Osteocyte (in vitro differentiated cells): ENCODE data around the gene TOR2A. TPM values are rescaled to one million over a fixed set of nuclear protein-coding genes. Genes with fewer than 3 reads are reported as not detected.
A peak's percentile ranks its signal among the peaks of the same experiment; 100 is the strongest.

Experiments used
- DNase-seq: peaks from one replicate; pipeline ENCODE4 v3.0.0; 2021; ENCODE audit warnings: mixed read lengths; ENCODE audit not compliant: unreplicated experiment; ENCODE audit errors: extremely low spot score
- H3K27ac Mint-ChIP-seq: one replicate; pipeline ENCODE4 v1.8.0; 2021; ENCODE audit warnings: mild to moderate bottlenecking, mixed read lengths; ENCODE audit not compliant: unreplicated experiment
- H3K27me3 Mint-ChIP-seq: one replicate; pipeline ENCODE4 v1.8.0; 2021; ENCODE audit warnings: mixed read lengths; ENCODE audit not compliant: unreplicated experiment
- H3K36me3 Mint-ChIP-seq: one replicate; pipeline ENCODE4 v1.8.0; 2021; ENCODE audit warnings: mixed read lengths; ENCODE audit not compliant: unreplicated experiment
- H3K4me1 Mint-ChIP-seq: one replicate; pipeline ENCODE4 v1.8.0; 2021; ENCODE audit warnings: mixed read lengths; ENCODE audit not compliant: unreplicated experiment
- H3K4me3 Mint-ChIP-seq: one replicate; pipeline ENCODE4 v1.8.0; 2021; ENCODE audit warnings: mild to moderate bottlenecking, moderate library complexity, mixed read lengths; ENCODE audit not compliant: unreplicated experiment
- H3K9me3 Mint-ChIP-seq: one replicate; pipeline ENCODE4 v1.8.0; 2021; ENCODE audit warnings: mixed read lengths; ENCODE audit not compliant: unreplicated experiment
- CTCF ChIP-seq: fragments of 200-600 bp; sonication (generic); IDR thresholded peaks from 2 replicates; pipeline ENCODE4 v1.5.0; 2021; ENCODE audit warnings: antibody characterized with exemption, mild to moderate bottlenecking, moderate library complexity
- total RNA-seq: library from RNA; stranded (reverse); gene quantifications from 2 replicates; pipeline ENCODE4 v1.2.1, GENCODE V29; 2021

TOR2A gene
- total RNA-seq, 1 donor from 2014 or later, result 9.3 TPM

DNA sequence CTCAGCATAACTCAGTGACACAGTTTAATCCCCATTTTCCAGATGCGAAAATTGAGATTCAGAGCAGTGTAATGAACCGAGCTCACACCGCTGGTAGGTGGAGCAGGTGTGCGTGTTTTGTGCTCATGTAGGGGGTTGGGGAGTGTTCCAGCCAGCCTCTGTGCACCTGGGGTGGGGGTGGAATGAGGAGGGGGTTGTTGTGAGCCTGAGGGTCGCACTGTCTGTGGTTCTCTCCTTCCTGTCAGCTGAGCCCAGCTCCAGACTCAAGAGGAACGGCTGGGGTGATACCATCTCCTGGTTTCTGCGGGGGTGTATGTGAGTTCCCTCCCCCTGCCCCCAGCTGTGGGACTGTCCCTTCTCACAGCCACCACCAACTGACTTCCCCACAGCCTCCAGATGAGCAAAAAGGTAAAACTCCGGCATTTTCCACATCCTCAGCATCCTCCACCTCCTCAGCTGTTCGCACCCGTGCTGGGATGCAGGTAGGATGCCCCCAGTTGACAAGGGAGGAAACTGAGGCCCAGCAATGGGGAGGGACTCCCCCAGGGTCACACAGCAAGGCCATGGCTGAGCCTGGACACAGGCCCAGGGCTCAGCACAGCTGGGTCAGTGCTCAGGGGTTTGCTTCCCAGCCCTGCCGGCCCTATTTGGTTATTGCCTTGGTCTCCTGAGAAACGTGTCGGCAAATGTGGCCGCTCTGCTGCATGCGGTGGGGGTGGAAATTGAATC, 41.3 kb upstream of the TOR2A start:
- H3K4me3 Mint-ChIP-seq, result no peak overlapping the region
- H3K27ac Mint-ChIP-seq, result no peak overlapping the region
- no peaks in the 10 kb centered on the region for H3K27me3 Mint-ChIP-seq
- no peaks in the 10 kb centered on the region for H3K9me3 Mint-ChIP-seq
- H3K36me3 Mint-ChIP-seq, result no peaks in the 10 kb centered on the region
- TF ChIP-seq CTCF, result no peak
- peaks cover 15% of the 10 kb centered on the region for H3K4me1 Mint-ChIP-seq
- DNase-seq, result no peak

DNA sequence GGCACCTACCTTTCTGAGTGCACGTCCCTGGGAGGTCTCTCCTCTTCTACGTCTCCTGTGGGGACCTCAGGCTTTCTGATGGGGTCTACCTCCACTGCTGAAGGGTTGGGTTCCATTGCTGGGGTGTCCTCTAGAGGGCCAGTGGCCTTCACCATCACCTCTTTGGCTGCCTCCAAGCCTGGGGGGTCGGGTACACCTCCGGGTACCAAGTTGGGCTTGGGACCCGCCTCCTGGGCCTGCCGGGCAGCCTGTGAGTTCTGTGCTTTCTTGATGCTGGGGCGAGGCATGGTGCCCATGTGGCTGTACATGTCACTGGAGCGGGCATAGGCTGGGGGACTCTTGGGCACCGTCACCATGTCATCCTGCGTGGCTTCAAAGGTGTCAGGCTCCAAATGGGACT, 38.9 kb upstream of the TOR2A start:
- Mint-ChIP-seq H3K27ac (no peak overlapping the region), H3K4me1 (peaks cover 31% of the 10 kb centered on the region), H3K9me3 (no peaks in the 10 kb centered on the region), H3K36me3 (no peaks in the 10 kb centered on the region), H3K4me3 (no peak overlapping the region), H3K27me3 (no peaks in the 10 kb centered on the region)
- no peak for TF ChIP-seq CTCF
- no peak for DNase-seq

- H3K36me3 Mint-ChIP-seq, result no peaks in the 10 kb centered on the region
- no peaks in the 10 kb centered on the region for H3K9me3 Mint-ChIP-seq
- peaks cover 33% of the 10 kb centered on the region for H3K4me1 Mint-ChIP-seq
- no peak overlapping the region for H3K4me3 Mint-ChIP-seq
- H3K27me3 Mint-ChIP-seq, result no peaks in the 10 kb centered on the region
- no peak for DNase-seq
- H3K27ac Mint-ChIP-seq, result no peak overlapping the region
- no peak for TF ChIP-seq CTCF
These were observed 38.2 kb upstream of the TOR2A start for GRCh38 chr9:127773272-127773671.

DNA sequence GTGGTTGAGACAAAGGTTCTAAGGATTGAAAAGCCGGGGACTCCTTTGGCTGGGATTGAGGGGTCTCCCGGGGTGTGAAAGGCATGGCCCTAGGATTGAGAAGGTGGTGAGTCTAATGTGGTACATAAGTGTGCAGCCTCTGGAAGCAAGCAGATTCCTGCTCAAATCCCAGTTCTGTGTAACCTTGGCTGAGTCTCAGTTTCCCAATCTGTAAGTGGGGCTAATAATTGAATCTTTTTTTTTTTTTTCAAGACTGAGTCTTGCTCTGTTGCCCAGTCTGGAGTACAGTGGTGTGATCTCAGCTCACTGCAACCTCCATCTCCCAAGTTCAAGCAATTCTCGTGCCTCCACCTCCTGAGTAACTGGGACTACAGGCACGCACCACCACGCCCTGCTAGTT, 37.5 kb upstream of the TOR2A start:
- Mint-ChIP-seq H3K4me3 (no peak overlapping the region), H3K27ac (no peak overlapping the region), H3K4me1 (peaks cover 38% of the 10 kb centered on the region), H3K27me3 (no peaks in the 10 kb centered on the region), H3K9me3 (no peaks in the 10 kb centered on the region), H3K36me3 (no peaks in the 10 kb centered on the region)
- no peak for DNase-seq
- no peak for TF ChIP-seq CTCF

- Mint-ChIP-seq H3K36me3 (peaks cover 5% of the 10 kb centered on the region), H3K27me3 (no peaks in the 10 kb centered on the region), H3K4me3 (peak overlapping the region; percentile 94), H3K4me1 (peaks cover 44% of the 10 kb centered on the region), H3K9me3 (no peaks in the 10 kb centered on the region), H3K27ac (peak overlapping the region; percentile 34)
- TF ChIP-seq CTCF, result no peak
- DNase-seq, result no peak
These were observed 36.6 kb upstream of the TOR2A start for GRCh38 chr9:127771570-127772189.
